ENCODE data around the gene ARPC5L. TPM values are rescaled to one million over a fixed set of nuclear protein-coding genes. Genes with fewer than 3 reads are reported as not detected.
"Not testable (repeated sequence)": the region's sequence is repeated elsewhere in the genome, so short reads cannot be mapped to it uniquely, and the experiment has no call there.

The ARPC5L gene
- total RNA-seq, 8 experiments from 2014 or later, result 13.3 to 51.0 (median 33.3) TPM

GRCh38 chr9:124889006-124889405 is 27.1 kb downstream of the ARPC5L start:
- in situ Hi-C loops (cut with MboI; ENCODE audit: low pct_unique_long_range_greater_than_20kb in 2 of 9, low sequenced_read_pairs in 9 of 9, unreplicated experiment in 9 of 9), result no loop called here
- no peak overlapping the region for H3K27ac ChIP-seq
- WGBS, 10 experiments, result no CpG with 5 or more reads among the region's 13 CpGs

GRCh38 chr9:124890179-124890578 is 28.2 kb downstream of the ARPC5L start:
- 80 to 100% (median 98%) methylated on average over 1 to 7 of the region's 7 CpGs; no CpG with 5 or more reads in 4 of the 10 experiments for WGBS, 10 experiments
- Histone ChIP-seq H3K4me1 (replicated peaks in 1 of 2) (no peaks in the 10 kb centered on the region), H3K4me3 (no peak overlapping the region), H3K27ac (no peak overlapping the region)
- ATAC-seq (replicated peaks in 6 of 8), result no peak
- in situ Hi-C loops (cut with MboI; ENCODE audit: low pct_unique_long_range_greater_than_20kb in 2 of 9, low sequenced_read_pairs in 9 of 9, unreplicated experiment in 9 of 9), result no loop called here

More at GRCh38 chr9:124889006-124889405, 27.1 kb downstream of the ARPC5L start:
- Histone ChIP-seq H3K4me3 (no peak overlapping the region), H3K4me1 (replicated peaks in 1 of 2) (no peaks in the 10 kb centered on the region)
- ATAC-seq (replicated peaks in 6 of 8), result no peak

GRCh38 chr9:124894035-124894740 is 32.3 kb downstream of the ARPC5L start:
- Histone ChIP-seq H3K27ac (no peak overlapping the region), H3K4me3 (no peak overlapping the region), H3K4me1 (replicated peaks in 1 of 2) (no peaks in the 10 kb centered on the region)
- WGBS, 10 experiments, result 67 to 100% (median 93%) methylated on average over 1 to 6 of the region's 9 CpGs
- in situ Hi-C loops (cut with MboI; ENCODE audit: low pct_unique_long_range_greater_than_20kb in 2 of 9, low sequenced_read_pairs in 9 of 9, unreplicated experiment in 9 of 9), result no loop called here
- ATAC-seq (replicated peaks in 6 of 8), result peak in 1 of 8 experiments; percentile 14

- H3K27ac ChIP-seq, result no peak overlapping the region
- in situ Hi-C loops (cut with MboI; ENCODE audit: low pct_unique_long_range_greater_than_20kb in 2 of 9, low sequenced_read_pairs in 9 of 9, unreplicated experiment in 9 of 9), result no loop called here
- no peak overlapping the region for H3K4me3 ChIP-seq
- ATAC-seq (replicated peaks in 6 of 8), result peak in 4 of 8 experiments; percentile 58 to 90 (median 77)
- H3K4me1 ChIP-seq (replicated peaks in 1 of 2), result no peaks in the 10 kb centered on the region
Measured at GRCh38 chr9:124894741-124895170, 32.8 kb downstream of the ARPC5L start.

GRCh38 chr9:124897570-124898460 is 35.9 kb downstream of the ARPC5L start:
- H3K27ac ChIP-seq, result no peak overlapping the region
- WGBS, 10 experiments, result 38 to 100% (median 86%) methylated on average over 1 to 5 of the region's 6 CpGs
- no peak for ATAC-seq (replicated peaks in 6 of 8)
- H3K4me1 ChIP-seq (replicated peaks in 1 of 2), result no peaks in the 10 kb centered on the region
- H3K4me3 ChIP-seq, result no peak overlapping the region
- in situ Hi-C loops (cut with MboI; ENCODE audit: low pct_unique_long_range_greater_than_20kb in 2 of 9, low sequenced_read_pairs in 9 of 9, unreplicated experiment in 9 of 9), result no loop called here

- in situ Hi-C loops (cut with MboI; ENCODE audit: low pct_unique_long_range_greater_than_20kb in 2 of 9, low sequenced_read_pairs in 9 of 9, unreplicated experiment in 9 of 9), result loop anchor here in 1 of 9 experiments (25.0 kb wide), 1 partner anchor 462 kb away; no protein-coding TSS in a partner anchor
- no peaks in the 10 kb centered on the region for H3K4me1 ChIP-seq (replicated peaks in 1 of 2)
- H3K4me3 ChIP-seq, result no peak overlapping the region
- WGBS, 10 experiments, result 93 to 100% (median 96%) methylated on average over 1 to 7 of the region's 9 CpGs; no CpG with 5 or more reads in 5 of the 10 experiments
- no peak overlapping the region for H3K27ac ChIP-seq
- ATAC-seq (replicated peaks in 6 of 8), result no peak
Measured at GRCh38 chr9:124899845-124900244, 37.9 kb downstream of the ARPC5L start.

GRCh38 chr9:124906966-124907365 is 45.0 kb downstream of the ARPC5L start:
- in situ Hi-C loops (cut with MboI; ENCODE audit: low pct_unique_long_range_greater_than_20kb in 2 of 9, low sequenced_read_pairs in 9 of 9, unreplicated experiment in 9 of 9), result loop anchor here in 1 of 9 experiments (25.0 kb wide), 1 partner anchor 455 kb away; no protein-coding TSS in a partner anchor

GRCh38 chr9:124908098-124908497 is 46.2 kb downstream of the ARPC5L start:
- H3K4me3 ChIP-seq, result no peak overlapping the region
- in situ Hi-C loops (cut with MboI; ENCODE audit: low pct_unique_long_range_greater_than_20kb in 2 of 9, low sequenced_read_pairs in 9 of 9, unreplicated experiment in 9 of 9), result loop anchor here in 1 of 9 experiments (25.0 kb wide), 1 partner anchor 454 kb away; no protein-coding TSS in a partner anchor
- no peak overlapping the region for H3K27ac ChIP-seq
- peaks cover 0 to 5% of the 10 kb centered on the region in 2 donors for H3K4me1 ChIP-seq (replicated peaks in 1 of 2)
- 69 to 100% (median 77%) methylated on average over 1 to 2 of the region's 2 CpGs; no CpG with 5 or more reads in 4 of the 10 experiments for WGBS, 10 experiments
- ATAC-seq (replicated peaks in 6 of 8), result no peak

More at GRCh38 chr9:124906966-124907365, 45.0 kb downstream of the ARPC5L start:
- Histone ChIP-seq H3K27ac (no peak overlapping the region), H3K4me3 (no peak overlapping the region), H3K4me1 (replicated peaks in 1 of 2) (peaks cover 0 to 5% of the 10 kb centered on the region in 2 donors)
- ATAC-seq (replicated peaks in 6 of 8), result no peak
- WGBS, 10 experiments, result 80 to 100% (median 91%) methylated on average over 1 of the region's 1 CpG

- Histone ChIP-seq H3K4me3 (no peak overlapping the region), H3K4me1 (replicated peaks in 1 of 2) (peaks cover 0 to 5% of the 10 kb centered on the region in 2 donors), H3K27ac (no peak overlapping the region)
- in situ Hi-C loops (cut with MboI; ENCODE audit: low pct_unique_long_range_greater_than_20kb in 2 of 9, low sequenced_read_pairs in 9 of 9, unreplicated experiment in 9 of 9), result loop anchor here in 1 of 9 experiments (25.0 kb wide), 1 partner anchor 451 kb away; no protein-coding TSS in a partner anchor
- ATAC-seq (replicated peaks in 6 of 8), result no peak
- WGBS, 10 experiments, result 67 to 100% (median 100%) methylated on average over 1 of the region's 1 CpG; no CpG with 5 or more reads in 1 of the 10 experiments
Measured at GRCh38 chr9:124911766-124912165, 49.8 kb downstream of the ARPC5L start.

GRCh38 chr9:124913378-124913777 is 51.4 kb downstream of the ARPC5L start:
- Histone ChIP-seq H3K4me3 (no peak overlapping the region), H3K4me1 (replicated peaks in 1 of 2) (no peaks in the 10 kb centered on the region), H3K27ac (no peak overlapping the region)
- WGBS, 10 experiments, result 100% methylated on average over 1 to 2 of the region's 2 CpGs; no CpG with 5 or more reads in 2 of the 10 experiments
- in situ Hi-C loops (cut with MboI; ENCODE audit: low pct_unique_long_range_greater_than_20kb in 2 of 9, low sequenced_read_pairs in 9 of 9, unreplicated experiment in 9 of 9), result loop anchor here in 1 of 9 experiments (25.0 kb wide), 1 partner anchor 449 kb away; no protein-coding TSS in a partner anchor
- ATAC-seq (replicated peaks in 6 of 8), result no peak

- Histone ChIP-seq H3K27ac (no peak overlapping the region), H3K4me1 (replicated peaks in 1 of 2) (no peaks in the 10 kb centered on the region), H3K4me3 (no peak overlapping the region)
- in situ Hi-C loops (cut with MboI; ENCODE audit: low pct_unique_long_range_greater_than_20kb in 2 of 9, low sequenced_read_pairs in 9 of 9, unreplicated experiment in 9 of 9), result loop anchor here in 1 of 9 experiments (25.0 kb wide), 1 partner anchor 447 kb away; no protein-coding TSS in a partner anchor
- no peak for ATAC-seq (replicated peaks in 6 of 8)
- 91 to 100% (median 100%) methylated on average over 1 to 5 of the region's 5 CpGs; no CpG with 5 or more reads in 3 of the 10 experiments for WGBS, 10 experiments
Measured at GRCh38 chr9:124914753-124915405, 52.9 kb downstream of the ARPC5L start.

- 76 to 100% (median 95%) methylated on average over 3 to 5 of the region's 6 CpGs; no CpG with 5 or more reads in 4 of the 10 experiments for WGBS, 10 experiments
- ATAC-seq (replicated peaks in 6 of 8); H3K4me3 ChIP-seq; H3K4me1 ChIP-seq (replicated peaks in 1 of 2); H3K27ac ChIP-seq: not testable (repeated sequence)
- in situ Hi-C loops (cut with MboI; ENCODE audit: low pct_unique_long_range_greater_than_20kb in 2 of 9, low sequenced_read_pairs in 9 of 9, unreplicated experiment in 9 of 9), result loop anchor here in 1 of 9 experiments (25.0 kb wide), 1 partner anchor 442 kb away; no protein-coding TSS in a partner anchor
Measured at GRCh38 chr9:124920394-124920793, 58.5 kb downstream of the ARPC5L start.
